ENCODE measurements around the gene TRAPPC4. TPM values are rescaled to one million over a fixed set of nuclear protein-coding genes. Genes with fewer than 3 reads are reported as not detected.
"Not testable (repeated sequence)": the region's sequence is repeated elsewhere in the genome, so short reads cannot be mapped to it uniquely, and the experiment has no call there.

The TRAPPC4 gene
- total and polyA plus RNA-seq, 11 donors = 21.5 to 74.8 (median 44.4) TPM

GRCh38 chr11:119055901-119056300, 37.3 kb downstream of the TRAPPC4 start:
- Histone ChIP-seq H3K36me3 (peaks cover 0 to 48% (median 44%) of the 10 kb centered on the region in 9 donors), H3K4me1 (peaks cover 2 to 26% (median 18%) of the 10 kb centered on the region in 12 donors), H3K9me3 (no peaks in the 10 kb centered on the region), H3K4me3 (peak overlapping the region; percentile 70 to 99 (median 90)), H3K27ac (peak overlapping the region in 3 of 12 donors; percentile 88 to 93 (median 89)), H3K27me3 (no peaks in the 10 kb centered on the region)
- ATAC-seq = no peak
- WGBS, 4 donors = 39 to 53% (median 44%) methylated on average over 6 of the region's 6 CpGs
- no peak for DNase-seq
- TF ChIP-seq POLR2A (IDR thresholded peaks at IDR 0.05) (no peak), CTCF (IDR thresholded peaks at IDR 0.05) (no peak)
- intact Hi-C loops (cut with DNase I) = loop anchor here in 2 of 10 donors (2.0 to 5.0 kb wide), 3 partner anchors 25 to 41 kb away; partner anchors contain the start of genes HMBS (in 1 of the 2) and SLC37A4 (in 1 of the 2)

GRCh38 chr11:119056421-119056999, 37.9 kb downstream of the TRAPPC4 start:
- peak in 4 of 5 donors; percentile 23 to 67 (median 44) for DNase-seq
- Histone ChIP-seq H3K27me3 (no peaks in the 10 kb centered on the region), H3K27ac (peak overlapping the region; percentile 76 to 93 (median 86)), H3K4me3 (peak overlapping the region; percentile 70 to 99 (median 90)), H3K4me1 (peaks cover 2 to 26% (median 18%) of the 10 kb centered on the region in 12 donors), H3K36me3 (peaks cover 0 to 46% (median 39%) of the 10 kb centered on the region in 9 donors), H3K9me3 (no peaks in the 10 kb centered on the region)
- intact Hi-C loops (cut with DNase I) = loop anchor here in 2 of 10 donors (2.0 to 5.0 kb wide), 3 partner anchors 26 to 41 kb away; partner anchors contain the start of genes HMBS (in 1 of the 2) and SLC37A4 (in 1 of the 2)
- peak in 3 of 4 donors; percentile 0 to 7 (median 5) for ATAC-seq
- no peak for TF ChIP-seq CTCF (IDR thresholded peaks at IDR 0.05)
- no peak for TF ChIP-seq POLR2A (IDR thresholded peaks at IDR 0.05)
- WGBS, 4 donors = 1% methylated on average over 22 to 48 of the region's 48 CpGs

- peak; percentile 98 to 100 (median 99) for DNase-seq
- ATAC-seq = peak; percentile 96 to 99 (median 97)
- Histone ChIP-seq H3K9me3 (no peaks in the 10 kb centered on the region), H3K27me3 (no peaks in the 10 kb centered on the region), H3K27ac (peak within 1 kb of the TSS; percentile 76 to 93 (median 87)), H3K4me3 (peak within 1 kb of the TSS; percentile 70 to 99 (median 90)), H3K36me3 (peaks cover 0 to 39% (median 32%) of the 10 kb centered on the region in 9 donors), H3K4me1 (peaks cover 2 to 26% (median 18%) of the 10 kb centered on the region in 12 donors)
- intact Hi-C loops (cut with DNase I) = loop anchor here in 2 of 10 donors (2.0 to 5.0 kb wide), 3 partner anchors 26 to 40 kb away; partner anchors contain the start of genes HMBS (in 1 of the 2) and SLC37A4 (in 1 of the 2)
- 0% methylated on average over 38 to 79 of the region's 79 CpGs for WGBS, 4 donors
- TF ChIP-seq POLR2A (IDR thresholded peaks at IDR 0.05) = peak; percentile 72 to 73
- peak in 3 of 12 donors; percentile 12 to 46 (median 26) for TF ChIP-seq CTCF (IDR thresholded peaks at IDR 0.05)
Observed at GRCh38 chr11:119057000-119057769, 38.6 kb downstream of the TRAPPC4 start, which contains the start of gene HYOU1. TSS of gene HYOU1 (minus strand) at chr11:119057205. CDS start at chr11:119056160, 1,045 bp downstream.

GRCh38 chr11:119059128-119059527, 40.6 kb downstream of the TRAPPC4 start:
- Histone ChIP-seq H3K4me1 (peaks cover 2 to 31% (median 22%) of the 10 kb centered on the region in 12 donors), H3K36me3 (peaks cover 0 to 21% (median 13%) of the 10 kb centered on the region in 9 donors)
- not testable (repeated sequence) for H3K9me3 ChIP-seq, H3K27ac ChIP-seq, ATAC-seq, H3K4me3 ChIP-seq, DNase-seq, H3K27me3 ChIP-seq
- intact Hi-C loops (cut with DNase I) = loop anchor here in 1 of 10 donors (5.0 kb wide), 1 partner anchor 38 kb away; a partner anchor contains a TSS
- WGBS, 4 donors = 81 to 93% (median 88%) methylated on average over 4 to 31 of the region's 35 CpGs
